HG03280 (cell line): ENCODE measurements around the gene AFAP1.

Experiments
- ATAC-seq: cut with Tn5 transposase; IDR thresholded peaks from one replicate; pipeline ENCODE4 v1.9.1; 2021; ENCODE audit warnings: mild to moderate bottlenecking, moderate library complexity; ENCODE audit not compliant: unreplicated experiment

Gene AFAP1

GRCh38 chr4:7894677-7895181, 44.9 kb downstream of the AFAP1 start:
- no peak for ATAC-seq

GRCh38 chr4:7894098-7894676, 45.5 kb downstream of the AFAP1 start:
- no peak for ATAC-seq

GRCh38 chr4:7893539-7893938, 46.1 kb downstream of the AFAP1 start:
- ATAC-seq, result no peak

GRCh38 chr4:7892212-7893019, 47.2 kb downstream of the AFAP1 start:
- ATAC-seq, result no peak

GRCh38 chr4:7890635-7891393, 48.8 kb downstream of the AFAP1 start:
- no peak for ATAC-seq

GRCh38 chr4:7887436-7887835, 52.2 kb downstream of the AFAP1 start:
- no peak for ATAC-seq

- no peak for ATAC-seq
Observed at GRCh38 chr4:7886007-7886973, 53.4 kb downstream of the AFAP1 start.

- no peak for ATAC-seq
Observed at GRCh38 chr4:7885216-7886006, 54.2 kb downstream of the AFAP1 start.

GRCh38 chr4:7880683-7881082, 59.0 kb downstream of the AFAP1 start:
- no peak for ATAC-seq

GRCh38 chr4:7879127-7879526, 60.5 kb downstream of the AFAP1 start:
- no peak for ATAC-seq

- ATAC-seq, result no peak
Observed at GRCh38 chr4:7878323-7878722, 61.3 kb downstream of the AFAP1 start.

- ATAC-seq, result no peak
Observed at GRCh38 chr4:7877176-7877575, 62.5 kb downstream of the AFAP1 start.

- ATAC-seq, result no peak
Observed at GRCh38 chr4:7876201-7876875, 63.3 kb downstream of the AFAP1 start.

- no peak for ATAC-seq
Observed at GRCh38 chr4:7874838-7875237, 64.8 kb downstream of the AFAP1 start.

GRCh38 chr4:7873881-7874280, 65.8 kb downstream of the AFAP1 start:
- no peak for ATAC-seq

GRCh38 chr4:7872264-7872771, 67.3 kb downstream of the AFAP1 start:
- ATAC-seq, result no peak

GRCh38 chr4:7871356-7871755, 68.3 kb downstream of the AFAP1 start:
- ATAC-seq, result no peak

GRCh38 chr4:7868892-7869471, 70.7 kb downstream of the AFAP1 start:
- no peak for ATAC-seq

- ATAC-seq, result no peak
Observed at GRCh38 chr4:7868436-7868775, 71.3 kb downstream of the AFAP1 start.
